Measurements from ENCODE around the gene OR52E8. TPM values are rescaled to one million over a fixed set of nuclear protein-coding genes. Genes with fewer than 3 reads are reported as not detected.
A peak's percentile ranks its signal among the peaks of the same experiment; 100 is the strongest.

The OR52E8 gene
- total and polyA plus RNA-seq, 4 donors, result 0.18 TPM; not detected in 3

- Histone ChIP-seq H3K4me1 (ENCODE audit: control insufficient read depth in 5 of 5, insufficient read depth in 5 of 5, low read length in 5 of 5) (no peaks in the 10 kb centered on the region), H3K9ac (ENCODE audit: insufficient read depth in 1 of 2, low read length in 2 of 2) (no peak overlapping the region), H3K9me3 (ENCODE audit: control insufficient read depth in 4 of 4, insufficient read depth in 3 of 4, low read length in 3 of 4) (peaks cover 0 to 3% (median 0%) of the 10 kb centered on the region in 4 donors), H3K27me3 (ENCODE audit: control insufficient read depth in 3 of 3, insufficient read depth in 3 of 3, low read length in 2 of 3) (no peaks in the 10 kb centered on the region), H3K4me3 (no peak overlapping the region), H3K27ac (ENCODE audit: low read depth in 1 of 2, low read length in 1 of 2) (no peak overlapping the region), H3K36me3 (ENCODE audit: control insufficient read depth in 4 of 4, insufficient read depth in 4 of 4, low read length in 4 of 4) (no peaks in the 10 kb centered on the region)
- no peak for TF ChIP-seq CTCF (IDR thresholded peaks at IDR 0.05; ENCODE audit: control extremely low read depth, extremely low read depth)
- WGBS, 2 donors, result 30 to 49% methylated on average over 4 of the region's 4 CpGs
- DNase-seq, result no peak
- no peak for ATAC-seq (ENCODE audit: insufficient read depth, low FRiP score)
Observed at GRCh38 chr11:5815534-5815933, 42.0 kb downstream of the OR52E8 start.

DNA sequence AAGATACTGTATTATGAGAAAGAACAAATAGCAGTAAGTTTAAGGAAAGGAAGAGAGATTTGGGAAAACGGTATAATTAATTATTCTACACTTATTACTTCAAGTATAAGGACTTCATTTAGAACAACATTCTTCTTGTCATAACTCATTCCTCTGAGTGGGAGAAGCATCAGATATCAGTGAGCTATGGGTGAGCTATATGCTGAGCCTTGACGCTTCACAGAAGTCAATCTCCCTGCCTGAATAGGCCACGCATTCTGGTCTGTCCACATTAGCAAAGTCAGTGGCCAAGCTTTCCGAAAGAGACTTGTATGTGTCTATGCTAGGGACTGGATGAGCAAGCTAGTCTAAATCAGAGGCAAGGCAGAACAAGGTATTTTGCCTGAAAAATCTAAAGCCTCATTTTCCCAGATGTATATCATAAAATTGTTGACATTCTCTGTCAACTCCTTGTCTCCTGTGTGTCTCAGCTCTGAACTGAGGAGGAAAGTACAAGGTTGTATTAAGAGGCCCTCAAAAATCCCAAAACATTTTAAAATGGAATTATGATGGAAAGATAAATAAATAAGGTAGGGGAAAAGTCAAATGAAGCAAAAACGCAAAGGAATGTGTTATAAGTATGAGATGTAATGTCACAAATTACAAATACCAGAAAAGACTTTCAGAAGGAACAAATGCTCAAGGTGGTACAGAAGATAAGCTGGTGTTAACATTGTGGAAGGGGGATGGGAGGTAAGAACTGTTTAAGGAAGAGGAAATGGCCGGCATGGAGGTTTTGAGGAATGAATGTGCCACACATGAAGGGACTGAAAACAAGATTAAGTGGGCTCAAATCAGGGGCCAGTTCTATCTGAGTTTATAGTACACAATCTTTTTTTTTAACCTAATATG is 47.3 kb downstream of the OR52E8 start:
- no peak for TF ChIP-seq CTCF (IDR thresholded peaks at IDR 0.05; ENCODE audit: control extremely low read depth, extremely low read depth)
- Histone ChIP-seq H3K36me3 (ENCODE audit: control insufficient read depth in 4 of 4, insufficient read depth in 4 of 4, low read length in 4 of 4) (no peaks in the 10 kb centered on the region), H3K27ac (ENCODE audit: low read depth in 1 of 2, low read length in 1 of 2) (no peak overlapping the region), H3K4me3 (no peak overlapping the region), H3K9me3 (ENCODE audit: control insufficient read depth in 4 of 4, insufficient read depth in 3 of 4, low read length in 3 of 4) (peaks cover 0 to 3% (median under 1%) of the 10 kb centered on the region in 4 donors), H3K27me3 (ENCODE audit: control insufficient read depth in 3 of 3, insufficient read depth in 3 of 3, low read length in 2 of 3) (no peaks in the 10 kb centered on the region), H3K4me1 (ENCODE audit: control insufficient read depth in 5 of 5, insufficient read depth in 5 of 5, low read length in 5 of 5) (peaks cover 0 to 5% (median 0%) of the 10 kb centered on the region in 5 donors), H3K9ac (ENCODE audit: insufficient read depth in 1 of 2, low read length in 2 of 2) (no peak overlapping the region)
- DNase-seq (no peak), ATAC-seq (ENCODE audit: insufficient read depth, low FRiP score) (no peak)
- WGBS, 2 donors, result 71 to 76% methylated on average over 6 of the region's 6 CpGs

DNA sequence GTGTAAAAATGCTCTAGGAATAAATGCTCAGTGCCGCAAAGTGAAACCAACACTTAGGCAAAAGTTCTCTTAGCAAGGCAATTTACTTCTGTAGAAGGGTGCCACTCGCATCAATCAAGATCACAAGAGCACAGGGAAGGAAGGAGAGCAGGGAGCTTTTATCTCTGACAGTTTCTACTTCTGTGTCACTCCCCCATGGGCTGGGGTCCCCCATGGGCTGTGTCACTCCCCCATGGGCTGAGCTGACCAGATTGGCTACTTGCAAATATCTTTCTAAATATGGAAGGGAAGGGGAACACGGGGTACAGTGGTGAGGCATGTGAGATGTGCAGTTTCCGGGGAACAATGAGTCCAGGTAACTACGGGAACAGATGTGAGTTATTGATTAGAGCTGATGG is 48.4 kb downstream of the OR52E8 start:
- no peak for DNase-seq
- WGBS, 2 donors, result 19 to 32% methylated on average over 5 of the region's 5 CpGs

More for the DNA sequence above, 48.4 kb downstream of the OR52E8 start:
- H3K4me1 ChIP-seq (ENCODE audit: control insufficient read depth in 5 of 5, insufficient read depth in 5 of 5, low read length in 5 of 5), result peaks cover 0 to 5% (median 0%) of the 10 kb centered on the region in 5 donors
- no peak for ATAC-seq (ENCODE audit: insufficient read depth, low FRiP score)
- H3K27me3 ChIP-seq (ENCODE audit: control insufficient read depth in 3 of 3, insufficient read depth in 3 of 3, low read length in 2 of 3), result no peaks in the 10 kb centered on the region
- H3K4me3 ChIP-seq, result peak overlapping the region; percentile 58
- H3K36me3 ChIP-seq (ENCODE audit: control insufficient read depth in 4 of 4, insufficient read depth in 4 of 4, low read length in 4 of 4), result no peaks in the 10 kb centered on the region
- H3K27ac ChIP-seq (ENCODE audit: low read depth in 1 of 2, low read length in 1 of 2), result no peak overlapping the region
- peaks cover 0 to 3% (median 0%) of the 10 kb centered on the region in 4 donors for H3K9me3 ChIP-seq (ENCODE audit: control insufficient read depth in 4 of 4, insufficient read depth in 3 of 4, low read length in 3 of 4)
- H3K9ac ChIP-seq (ENCODE audit: insufficient read depth in 1 of 2, low read length in 2 of 2), result peak overlapping the region; percentile 64 to 70
- TF ChIP-seq CTCF (IDR thresholded peaks at IDR 0.05; ENCODE audit: control extremely low read depth, extremely low read depth), result no peak

Data from lung (tissue), 12 donors.